ENCODE data around the gene OR1F1.
"Not testable (repeated sequence)": the region's sequence is repeated elsewhere in the genome, so short reads cannot be mapped to it uniquely, and the experiment has no call there.

The OR1F1 gene

GRCh38 chr16:3152027-3152276, 36.1 kb upstream of the OR1F1 start:
- DNase-seq = no peak

- peak; percentile 55 for DNase-seq
Observed at GRCh38 chr16:3152277-3152990, 35.6 kb upstream of the OR1F1 start.

- DNase-seq = no peak
Observed at GRCh38 chr16:3152991-3153368, 35.0 kb upstream of the OR1F1 start.

GRCh38 chr16:3155181-3155580, 32.8 kb upstream of the OR1F1 start:
- no peak for DNase-seq

GRCh38 chr16:3155972-3156371, 32.0 kb upstream of the OR1F1 start:
- DNase-seq = no peak

GRCh38 chr16:3157229-3158025, 30.6 kb upstream of the OR1F1 start:
- DNase-seq = peak; percentile 96

- no peak for DNase-seq
Observed at GRCh38 chr16:3158026-3158509, 29.9 kb upstream of the OR1F1 start.

GRCh38 chr16:3158510-3159314, 29.3 kb upstream of the OR1F1 start:
- peak; percentile 89 for DNase-seq

GRCh38 chr16:3161235-3162018, 26.6 kb upstream of the OR1F1 start:
- DNase-seq = no peak

- DNase-seq = no peak
Observed at GRCh38 chr16:3164121-3164991, 23.6 kb upstream of the OR1F1 start.

- no peak for DNase-seq
Observed at GRCh38 chr16:3165111-3165822, 22.7 kb upstream of the OR1F1 start.

GRCh38 chr16:3166505-3166886, 21.5 kb upstream of the OR1F1 start:
- no peak for DNase-seq

GRCh38 chr16:3168729-3169128, 19.3 kb upstream of the OR1F1 start:
- DNase-seq = not testable (repeated sequence)

- DNase-seq = no peak
Observed at GRCh38 chr16:3170440-3171180, 17.4 kb upstream of the OR1F1 start.

GRCh38 chr16:3171181-3171854, 16.7 kb upstream of the OR1F1 start:
- no peak for DNase-seq

GRCh38 chr16:3171855-3172593, 16.0 kb upstream of the OR1F1 start:
- no peak for DNase-seq

- no peak for DNase-seq
Observed at GRCh38 chr16:3173892-3174617, 13.9 kb upstream of the OR1F1 start.

- DNase-seq = no peak
Observed at GRCh38 chr16:3174618-3175148, 13.3 kb upstream of the OR1F1 start.
